Psoas muscle (tissue), 8 donors: Measurements from ENCODE around the gene IZUMO1. TPM values are rescaled to one million over a fixed set of nuclear protein-coding genes. Genes with fewer than 3 reads are reported as not detected.

ENCODE experiments used
- ATAC-seq, 4 donors: fragments of 200-7000 bp; cut with Tn5 transposase; one replicate each; pipeline ENCODE4 v1.9.1; 2020; ENCODE audit warnings: moderate library complexity in 3 of 4, mild to moderate bottlenecking in 2 of 4
- DNase-seq, 2 donors: peaks; one replicate each; pipeline ENCODE4 v3.0.0-alpha.2; 2020
- H3K27ac ChIP-seq: fragments of 200-600 bp; one replicate; pipeline ENCODE4 v1.8.0; 2022
- H3K27me3 ChIP-seq, 3 donors: fragments of 200-600 bp in 1 of 3; one replicate each; pipeline versions ENCODE4 v1.6.1 to v1.8.0; 2013 to 2022; ENCODE audit warnings: low read length in 2 of 3, mild to moderate bottlenecking in 2 of 3, moderate library complexity in 1 of 3; ENCODE audit not compliant: insufficient read depth in 3 of 3
- H3K36me3 ChIP-seq, 2 donors: fragments of 200-600 bp in 1 of 2; one replicate each; pipeline versions ENCODE4 v1.6.1 to v1.8.0; 2013 to 2022; ENCODE audit warnings: low read depth in 1 of 2, mild to moderate bottlenecking in 1 of 2, moderate library complexity in 1 of 2; ENCODE audit not compliant: insufficient read depth in 1 of 2
- H3K4me1 ChIP-seq: fragments of 200-600 bp; one replicate; pipeline ENCODE4 v1.8.0; 2022
- H3K4me3 ChIP-seq: fragments of 200-600 bp; one replicate; pipeline ENCODE4 v1.8.0; 2022; ENCODE audit warnings: mild to moderate bottlenecking
- H3K9me3 ChIP-seq: fragments of 200-600 bp; one replicate; pipeline ENCODE4 v1.8.0; 2022
- WGBS, 3 donors: extraction: QIAGEN DNeasy Blood & Tissue Kit; methylation state at CpG; one replicate each; pipeline versions ENCODE4 v1.1.6 to v1.1.7; 2013; 5-methylcytosine and 5-hydroxymethylcytosine counted together
- intact Hi-C, 2 donors: fragments of 100-400 bp; cut with DNase I; formaldehyde crosslinking; loops; one replicate each; pipeline versions ENCODE4 v1.11.0 to v1.14.2; 2022
- polyA plus RNA-seq, 3 donors: library from polyadenylated mRNA; stranded (reverse); fragments of 200-250 nt; gene quantifications; one replicate each; pipeline ENCODE4 v1.2.3, GENCODE V29; 2013
- total RNA-seq, 4 donors: library from RNA; stranded (reverse); fragmentation: NEBNext Ultra II Directional in 2 of 4; extraction: Animal tissue kit (Norgen Biotek cat#: 25700) in 2 of 4; gene quantifications; one replicate each; pipeline versions ENCODE4 v1.2.1 to v1.2.4, GENCODE V29; 2021 to 2023
- TF ChIP-seq, protein P1 (sequence below): fragments of 200-600 bp; IDR thresholded peaks from one replicate; pipeline ENCODE4 v1.8.0; 2022; ENCODE audit warnings: antibody characterized with exemption
- donor health status: healthy with polysubstance abuse.
- donor health status: DM: no; HTN: no; CAD: no; lungs with moderate emphysema.
- donor health status: Bipolar disorder and iron deficiency.
- donor health status: healthy.
- donor health status: DM: yes; HTN: yes; CAD: no.
- donor health status: DM: no; HTN: no; CAD: no.
- donor health status: DM: no; HTN: no; CAD: no.
- donor health status: DM: yes; HTN: yes; CAD: no.

IZUMO1 gene
- total and polyA plus RNA-seq, 7 donors = 0.18 to 0.76 (median 0.36) TPM; not detected in 2

DNA sequence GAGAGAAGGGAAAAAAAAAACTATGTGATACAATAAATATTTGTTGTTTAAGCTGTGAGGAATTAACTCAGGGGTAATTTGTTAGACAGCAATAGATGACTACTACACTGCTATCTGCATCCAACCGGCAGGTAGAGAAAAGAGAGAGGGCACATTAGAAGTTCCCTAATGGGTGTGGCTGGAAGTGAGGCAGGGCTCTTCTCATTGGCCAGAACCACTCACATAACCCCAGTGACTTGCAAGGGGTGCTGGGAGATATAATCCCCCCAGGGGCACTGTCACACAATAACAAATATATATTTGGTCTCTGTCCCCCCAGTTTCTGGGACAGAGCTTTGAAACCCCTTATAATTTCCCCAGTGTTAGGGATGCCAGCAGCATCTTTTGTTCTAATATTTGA is 32.9 kb upstream of the IZUMO1 start:
- no peak overlapping the region for H3K4me3 ChIP-seq
- H3K36me3 ChIP-seq = no peaks in the 10 kb centered on the region
- H3K4me1 ChIP-seq = no peaks in the 10 kb centered on the region
- H3K27me3 ChIP-seq = no peaks in the 10 kb centered on the region
- DNase-seq = no peak
- TF ChIP-seq, protein P1, sequence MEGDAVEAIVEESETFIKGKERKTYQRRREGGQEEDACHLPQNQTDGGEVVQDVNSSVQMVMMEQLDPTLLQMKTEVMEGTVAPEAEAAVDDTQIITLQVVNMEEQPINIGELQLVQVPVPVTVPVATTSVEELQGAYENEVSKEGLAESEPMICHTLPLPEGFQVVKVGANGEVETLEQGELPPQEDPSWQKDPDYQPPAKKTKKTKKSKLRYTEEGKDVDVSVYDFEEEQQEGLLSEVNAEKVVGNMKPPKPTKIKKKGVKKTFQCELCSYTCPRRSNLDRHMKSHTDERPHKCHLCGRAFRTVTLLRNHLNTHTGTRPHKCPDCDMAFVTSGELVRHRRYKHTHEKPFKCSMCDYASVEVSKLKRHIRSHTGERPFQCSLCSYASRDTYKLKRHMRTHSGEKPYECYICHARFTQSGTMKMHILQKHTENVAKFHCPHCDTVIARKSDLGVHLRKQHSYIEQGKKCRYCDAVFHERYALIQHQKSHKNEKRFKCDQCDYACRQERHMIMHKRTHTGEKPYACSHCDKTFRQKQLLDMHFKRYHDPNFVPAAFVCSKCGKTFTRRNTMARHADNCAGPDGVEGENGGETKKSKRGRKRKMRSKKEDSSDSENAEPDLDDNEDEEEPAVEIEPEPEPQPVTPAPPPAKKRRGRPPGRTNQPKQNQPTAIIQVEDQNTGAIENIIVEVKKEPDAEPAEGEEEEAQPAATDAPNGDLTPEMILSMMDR = no peak
- 65 to 84% (median 73%) methylated on average over 1 of the region's 1 CpG for WGBS, 3 donors
- H3K27ac ChIP-seq = no peak overlapping the region
- H3K9me3 ChIP-seq = no peaks in the 10 kb centered on the region
- intact Hi-C loops = no loop called here
- ATAC-seq = no peak

DNA sequence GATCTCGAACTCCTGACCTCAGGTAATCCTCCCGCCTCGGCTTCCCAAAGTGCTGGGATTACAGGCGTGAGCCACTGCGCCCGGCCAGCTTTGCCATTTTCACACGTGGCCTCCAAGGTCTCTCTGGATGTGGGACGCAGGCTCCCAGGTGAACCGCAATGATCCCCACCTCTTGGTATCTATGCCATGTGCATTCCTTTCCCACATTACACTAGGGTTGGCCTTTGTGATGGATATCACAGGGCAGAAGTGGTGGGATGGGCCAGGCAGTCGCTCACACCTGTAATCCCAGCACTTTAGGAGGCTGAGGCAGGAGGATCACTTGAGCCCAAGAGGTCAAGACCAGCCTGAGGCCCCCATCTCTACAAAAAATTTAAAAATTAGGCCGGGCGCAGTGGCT is 31.0 kb upstream of the IZUMO1 start:
- H3K36me3 ChIP-seq = no peaks in the 10 kb centered on the region
- intact Hi-C loops = no loop called here
- WGBS, 3 donors = 88 to 91% (median 91%) methylated on average over 12 of the region's 12 CpGs
- TF ChIP-seq, protein P1 = no peak
- ATAC-seq = no peak
- H3K27me3 ChIP-seq = no peaks in the 10 kb centered on the region
- H3K4me3 ChIP-seq = no peak overlapping the region
- no peaks in the 10 kb centered on the region for H3K9me3 ChIP-seq
- no peak overlapping the region for H3K27ac ChIP-seq
- no peak for DNase-seq
- H3K4me1 ChIP-seq = peaks cover 7% of the 10 kb centered on the region

DNA sequence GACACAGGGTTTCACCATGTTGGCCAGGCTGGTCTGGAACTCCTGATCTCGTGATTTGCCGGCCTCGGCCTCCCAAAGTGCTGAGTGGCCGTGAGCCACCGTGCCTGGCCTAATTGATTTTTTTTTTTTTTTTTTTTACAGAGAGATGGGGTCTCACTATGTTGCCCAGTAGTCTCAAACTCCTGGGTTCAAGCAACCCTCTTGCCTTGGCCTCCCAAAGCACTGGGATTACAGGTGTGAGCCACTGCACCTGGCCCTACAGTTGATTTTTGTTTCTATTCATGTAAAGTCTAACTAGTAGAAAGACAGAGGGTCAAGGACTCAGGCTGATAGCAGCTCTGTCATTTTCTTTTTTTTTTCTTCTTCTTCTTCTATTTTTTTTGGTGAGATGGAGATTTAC is 30.4 kb upstream of the IZUMO1 start:
- H3K27me3 ChIP-seq = no peaks in the 10 kb centered on the region
- H3K4me3 ChIP-seq = no peak overlapping the region
- H3K4me1 ChIP-seq = peaks cover 12% of the 10 kb centered on the region
- ATAC-seq (no peak), DNase-seq (no peak)
- TF ChIP-seq, protein P1 = no peak
- intact Hi-C loops = no loop called here
- H3K36me3 ChIP-seq = no peaks in the 10 kb centered on the region
- H3K9me3 ChIP-seq = no peaks in the 10 kb centered on the region
- no peak overlapping the region for H3K27ac ChIP-seq
- 90 to 99% (median 97%) methylated on average over 5 of the region's 5 CpGs for WGBS, 3 donors

DNA sequence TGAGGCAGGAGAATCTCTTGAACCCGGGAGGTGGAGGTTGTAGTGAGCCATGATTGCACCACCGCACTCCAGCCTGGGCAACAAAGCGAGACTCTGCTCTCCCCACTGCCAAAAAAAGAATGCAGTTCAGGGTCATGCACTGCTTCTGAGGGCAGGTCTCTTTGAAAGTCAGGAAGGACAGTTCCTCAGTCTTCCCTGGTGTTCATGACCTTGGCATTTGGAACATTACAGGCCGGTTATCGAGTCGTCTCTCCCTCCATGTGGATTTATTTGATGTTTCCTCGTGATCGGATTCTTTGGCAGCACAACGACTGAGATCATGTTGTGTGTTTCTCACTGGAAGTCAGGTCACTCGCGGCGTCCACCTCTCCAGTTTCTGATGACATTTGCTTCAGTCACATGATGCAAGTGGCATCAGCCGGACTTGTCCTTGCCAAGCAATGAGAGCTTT is 25.8 kb upstream of the IZUMO1 start:
- intact Hi-C loops = no loop called here
- no peak overlapping the region for H3K4me3 ChIP-seq
- peak; percentile 77 to 87 (median 82) for ATAC-seq
- no peaks in the 10 kb centered on the region for H3K27me3 ChIP-seq
- peak; percentile 73 to 87 for DNase-seq
- TF ChIP-seq, protein P1 = no peak
- H3K9me3 ChIP-seq = no peaks in the 10 kb centered on the region
- peak overlapping the region; percentile 88 for H3K27ac ChIP-seq
- WGBS, 3 donors = 19 to 20% (median 19%) methylated on average over 13 of the region's 13 CpGs
- H3K36me3 ChIP-seq = no peaks in the 10 kb centered on the region
- H3K4me1 ChIP-seq = peaks cover 39% of the 10 kb centered on the region
